Measurements from ENCODE around the gene UGT8. TPM values are rescaled to one million over a fixed set of nuclear protein-coding genes. Genes with fewer than 3 reads are reported as not detected.
"Not testable (repeated sequence)": the region's sequence is repeated elsewhere in the genome, so short reads cannot be mapped to it uniquely, and the experiment has no call there.

UGT8 gene
- polyA plus RNA-seq (ENCODE audit: insufficient read depth in 1 of 5, insufficient read length in 5 of 5, low replicate concordance in 1 of 5) = 10 to 100 TPM in 4 of 5 donors, 1 to 10 TPM in 1; 6.9 to 11.7 (median 10.7) TPM
- long read RNA-seq, donor 1, full-length matches to known transcripts = 1 of 1 reads
- long read RNA-seq, donor 1, partial matches to known transcripts = 0 of 1 reads
- long read RNA-seq, donor 1, other reads (novel, unspliced or antisense) = 0 of 1 reads
- long read RNA-seq, donor 2, full-length matches to known transcripts = 3 of 3 reads
- long read RNA-seq, donor 2, partial matches to known transcripts = 0 of 3 reads
- long read RNA-seq, donor 2, other reads (novel, unspliced or antisense) = 0 of 3 reads
- long read RNA-seq, donor 3, full-length matches to known transcripts = 2 of 2 reads
- long read RNA-seq, donor 3, partial matches to known transcripts = 0 of 2 reads
- long read RNA-seq, donor 3, other reads (novel, unspliced or antisense) = 0 of 2 reads
- long read RNA-seq, donor 4 = 0 reads
- long read RNA-seq, donor 5, full-length matches to known transcripts = 2 of 7 reads
- long read RNA-seq, donor 5, partial matches to known transcripts = 5 of 7 reads
- long read RNA-seq, donor 5, other reads (novel, unspliced or antisense) = 0 of 7 reads
- long read RNA-seq, donor 6, full-length matches to known transcripts = 2 of 2 reads
- long read RNA-seq, donor 6, partial matches to known transcripts = 0 of 2 reads
- long read RNA-seq, donor 6, other reads (novel, unspliced or antisense) = 0 of 2 reads
- long read RNA-seq, donor 7, full-length matches to known transcripts = 2 of 2 reads
- long read RNA-seq, donor 7, partial matches to known transcripts = 0 of 2 reads
- long read RNA-seq, donor 7, other reads (novel, unspliced or antisense) = 0 of 2 reads
- long read RNA-seq, donor 8, full-length matches to known transcripts = 1 of 1 reads
- long read RNA-seq, donor 8, partial matches to known transcripts = 0 of 1 reads
- long read RNA-seq, donor 8, other reads (novel, unspliced or antisense) = 0 of 1 reads

GRCh38 chr4:114598191-114599121 lies at the start of gene UGT8:
Gene UGT8, plus strand, starts transcription at chr4:114598807. Its CDS starts 24,074 bp downstream, at chr4:114622881.
- no peak for DNase-seq

- no peak for DNase-seq
Observed at GRCh38 chr4:114549638-114550037, 49.0 kb upstream of the UGT8 start.

GRCh38 chr4:114558446-114559020 lies 40.1 kb upstream of the UGT8 start:
- no peak for DNase-seq

GRCh38 chr4:114561590-114561989 lies 37.0 kb upstream of the UGT8 start:
- no peak for DNase-seq

- DNase-seq = no peak
Observed at GRCh38 chr4:114562176-114562904, 36.3 kb upstream of the UGT8 start.

- DNase-seq = no peak
Observed at GRCh38 chr4:114563536-114564315, 34.9 kb upstream of the UGT8 start.

- DNase-seq = no peak
Observed at GRCh38 chr4:114577386-114577785, 21.2 kb upstream of the UGT8 start.

- DNase-seq = no peak
Observed at GRCh38 chr4:114582621-114583020, 16.0 kb upstream of the UGT8 start.

GRCh38 chr4:114588305-114588704 lies 10.3 kb upstream of the UGT8 start:
- no peak for DNase-seq

- DNase-seq = not testable (repeated sequence)
Observed at GRCh38 chr4:114590360-114590759, 8.2 kb upstream of the UGT8 start.

- no peak for DNase-seq
Observed at GRCh38 chr4:114593526-114593925, 5.1 kb upstream of the UGT8 start.

- no peak for DNase-seq
Observed at GRCh38 chr4:114595207-114595606, 3.4 kb upstream of the UGT8 start.

GRCh38 chr4:114595921-114596320 lies 2.7 kb upstream of the UGT8 start:
- DNase-seq = no peak

- no peak for DNase-seq
Observed at GRCh38 chr4:114597410-114598115, 1.0 kb upstream of the UGT8 start.

GRCh38 chr4:114599231-114599902 lies 760 bp downstream of the UGT8 start:
- DNase-seq = no peak

GRCh38 chr4:114599903-114600552 lies 1.4 kb downstream of the UGT8 start:
- no peak for DNase-seq

- no peak for DNase-seq
Observed at GRCh38 chr4:114600672-114601071, 2.1 kb downstream of the UGT8 start.
